Kidney (tissue), 14 donors: ENCODE measurements around the gene PNCK. TPM values are rescaled to one million over a fixed set of nuclear protein-coding genes. Genes with fewer than 3 reads are reported as not detected.
A peak's percentile ranks its signal among the peaks of the same experiment; 100 is the strongest.

Experiments
- DNase-seq, 5 donors: peaks; one replicate each; pipeline ENCODE4 v3.0.0-alpha.2; 2013 to 2020
- FAIRE-seq: peaks from 2 replicates; lab custom pipeline; 2012; peaks lifted over from hg19 to GRCh38; lab: Jason Lieb, UNC
- H3K27ac ChIP-seq, 2 donors: one replicate each; pipeline ENCODE4 v1.7.0; 2013; ENCODE audit warnings: low read depth in 2 of 2, low read length in 2 of 2, inconsistent platforms in 1 of 2
- H3K27me3 ChIP-seq: one replicate; pipeline ENCODE4 v1.7.1; 2013; ENCODE audit warnings: low read length, inconsistent platforms; ENCODE audit not compliant: control insufficient read depth, insufficient read depth
- H3K36me3 ChIP-seq, 3 donors: one replicate each; pipeline versions ENCODE4 v1.7.0 to v1.7.1; 2013; ENCODE audit warnings: low read length in 3 of 3, control low read depth in 1 of 3, inconsistent platforms in 1 of 3; ENCODE audit not compliant: insufficient read depth in 3 of 3, control insufficient read depth in 2 of 3
- H3K4me1 ChIP-seq, 3 donors: one replicate each; pipeline versions ENCODE4 v1.7.0 to v1.7.1; 2013; ENCODE audit warnings: low read length in 3 of 3, inconsistent platforms in 1 of 3, low read depth in 1 of 3; ENCODE audit not compliant: control insufficient read depth in 2 of 3, insufficient read depth in 2 of 3
- H3K4me3 ChIP-seq, 3 donors: one replicate each; pipeline versions ENCODE4 v1.7.0 to v1.8.1; 2013; ENCODE audit warnings: low read length in 3 of 3, control low read depth in 1 of 3, inconsistent platforms in 1 of 3
- H3K9ac ChIP-seq, 3 donors: one replicate each; pipeline versions ENCODE4 v1.7.0 to v1.7.1; 2013; ENCODE audit warnings: low read length in 3 of 3, control low read depth in 1 of 3, inconsistent platforms in 1 of 3
- H3K9me3 ChIP-seq, 3 donors: one replicate each; pipeline versions ENCODE4 v1.7.0 to v1.7.1; 2013; ENCODE audit warnings: low read length in 3 of 3, control low read depth in 1 of 3, inconsistent platforms in 1 of 3; ENCODE audit not compliant: control insufficient read depth in 2 of 3, insufficient read depth in 1 of 3
- CTCF ChIP-seq: IDR thresholded peaks from 3 replicates; pipeline ENCODE4 v1.5.1; 2012; ENCODE audit warnings: mild to moderate bottlenecking, moderate library complexity, borderline replicate concordance; ENCODE audit not compliant: insufficient read depth; ENCODE audit errors: extremely low read depth
- intact Hi-C: fragments of 100-400 bp; cut with DNase I; formaldehyde crosslinking; loops from one replicate; pipeline ENCODE4 v1.11.1; 2022
- polyA plus RNA-seq: library from polyadenylated mRNA; stranded (reverse); fragments of 350-450 nt; fragmentation: Illumina TruSeq; extraction: RNeasy Lipid Tissue Mini Kit (QIAGEN cat#74804); gene quantifications from one replicate; pipeline ENCODE4 v1.2.3, GENCODE V29; 2014; ENCODE audit warnings: low read depth, low replicate concordance; ENCODE audit not compliant: insufficient read depth
- total RNA-seq: library from RNA; stranded (reverse); fragmentation: NEBNext Ultra II Directional; extraction: Animal tissue kit (Norgen Biotek cat#: 25700); gene quantifications from one replicate; pipeline ENCODE4 v1.2.1, GENCODE V29; 2021
- donor health status: control.
- donor health status: control.
- donor health status: control.
- donor health status: control.
- donor health status: control.
- donor health status: DM: yes; HTN: yes; CAD: no.
- donor health status: Normal renal cell carcinoma (clear cell type).

PNCK gene
- total and polyA plus RNA-seq, 2 donors from 2014 or later = 1.5 to 5.5 TPM

- Histone ChIP-seq H3K4me3 (no peak overlapping the region), H3K36me3 (peaks cover 2 to 27% (median 21%) of the 10 kb centered on the region in 3 donors), H3K27ac (no peak overlapping the region), H3K4me1 (peaks cover 0 to 7% (median 0%) of the 10 kb centered on the region in 3 donors), H3K9ac (no peak overlapping the region), H3K9me3 (no peaks in the 10 kb centered on the region), H3K27me3 (no peaks in the 10 kb centered on the region)
- no peak for TF ChIP-seq CTCF
- FAIRE-seq = no peak
- intact Hi-C loops = no loop called here
- peak in 1 of 5 donors; percentile 35 for DNase-seq
Observed at GRCh38 chrX:153719238-153719637, 45.6 kb upstream of the PNCK start.

- no peak overlapping the region for H3K27ac ChIP-seq
- no peak for TF ChIP-seq CTCF
- H3K27me3 ChIP-seq = no peaks in the 10 kb centered on the region
- DNase-seq = peak in 1 of 5 donors; percentile 3
- peaks cover 2 to 28% (median 24%) of the 10 kb centered on the region in 3 donors for H3K36me3 ChIP-seq
- no peak overlapping the region for H3K9ac ChIP-seq
- no peaks in the 10 kb centered on the region for H3K9me3 ChIP-seq
- no peak for FAIRE-seq
- intact Hi-C loops = no loop called here
- H3K4me3 ChIP-seq = no peak overlapping the region
- no peaks in the 10 kb centered on the region for H3K4me1 ChIP-seq
Observed at GRCh38 chrX:153717445-153717844, 43.8 kb upstream of the PNCK start.

GRCh38 chrX:153714256-153714655, 40.6 kb upstream of the PNCK start:
- no peaks in the 10 kb centered on the region for H3K9me3 ChIP-seq
- no peak overlapping the region for H3K4me3 ChIP-seq
- FAIRE-seq (no peak), DNase-seq (no peak)
- no peak for TF ChIP-seq CTCF
- no peak overlapping the region for H3K27ac ChIP-seq
- H3K4me1 ChIP-seq = no peaks in the 10 kb centered on the region
- no peak overlapping the region for H3K9ac ChIP-seq
- H3K36me3 ChIP-seq = peaks cover 0 to 19% (median 13%) of the 10 kb centered on the region in 3 donors
- intact Hi-C loops = no loop called here
- no peaks in the 10 kb centered on the region for H3K27me3 ChIP-seq
